Liver (tissue), 9 donors: ENCODE data around the gene CNRIP1. TPM values are rescaled to one million over a fixed set of nuclear protein-coding genes. Genes with fewer than 3 reads are reported as not detected.
"Not testable (repeated sequence)": the region's sequence is repeated elsewhere in the genome, so short reads cannot be mapped to it uniquely, and the experiment has no call there.

ENCODE experiments used
- DNase-seq: peaks from one replicate; pipeline ENCODE4 v3.0.0-alpha.2; 2017; ENCODE audit warnings: low spot score
- H3K27ac ChIP-seq, 2 donors: one replicate each; pipeline ENCODE4 v1.7.0; 2013; ENCODE audit warnings: inconsistent platforms in 2 of 2, low read length in 2 of 2, control low read depth in 1 of 2, low read depth in 1 of 2, mild to moderate bottlenecking in 1 of 2
- H3K27me3 ChIP-seq, 4 donors: one replicate each; pipeline versions ENCODE4 v1.6.1 to v1.7.0; 2013; ENCODE audit warnings: low read length in 3 of 4, inconsistent platforms in 1 of 4, mild to moderate bottlenecking in 1 of 4, moderate library complexity in 1 of 4; ENCODE audit not compliant: control insufficient read depth in 4 of 4, insufficient read depth in 4 of 4
- H3K36me3 ChIP-seq, 4 donors: one replicate each; pipeline versions ENCODE4 v1.6.1 to v1.7.0; 2013; ENCODE audit warnings: low read length in 3 of 4, mild to moderate bottlenecking in 3 of 4, low read depth in 1 of 4, moderate library complexity in 1 of 4; ENCODE audit not compliant: control insufficient read depth in 4 of 4, insufficient read depth in 3 of 4
- H3K4me1 ChIP-seq, 4 donors: one replicate each; pipeline versions ENCODE4 v1.6.1 to v1.7.0; 2013; ENCODE audit warnings: low read length in 3 of 4, mild to moderate bottlenecking in 3 of 4, moderate library complexity in 1 of 4; ENCODE audit not compliant: control insufficient read depth in 4 of 4, insufficient read depth in 4 of 4
- H3K4me3 ChIP-seq, 3 donors: one replicate each; pipeline versions ENCODE4 v1.6.1 to v1.7.0; 2013; ENCODE audit warnings: low read length in 3 of 3, control low read depth in 1 of 3, low read depth in 1 of 3, mild to moderate bottlenecking in 1 of 3
- H3K9ac ChIP-seq, 2 donors: one replicate each; pipeline ENCODE4 v1.7.0; 2013; ENCODE audit warnings: low read length in 2 of 2, mild to moderate bottlenecking in 2 of 2, moderate library complexity in 2 of 2, control low read depth in 1 of 2, low read depth in 1 of 2
- H3K9me3 ChIP-seq, 4 donors: one replicate each; pipeline versions ENCODE4 v1.6.1 to v1.7.0; 2013; ENCODE audit warnings: low read length in 3 of 4; ENCODE audit not compliant: control insufficient read depth in 4 of 4
- CTCF ChIP-seq: fragments of 150-350 bp; IDR thresholded peaks from 2 replicates; pipeline ENCODE4 v1.5.1; 2017; ENCODE audit warnings: improper control_type of control experiment, low read depth, low read length; ENCODE audit not compliant: missing input control
- EGR1 ChIP-seq, 2 donors: IDR thresholded peaks; 2 replicates each; pipeline ENCODE4 v1.6.1; 2016 to 2018; ENCODE audit warnings: antibody characterized with exemption in 2 of 2, low read depth in 2 of 2
- FOXA2 ChIP-seq: IDR thresholded peaks from 2 replicates; pipeline ENCODE4 v1.6.1; 2016; ENCODE audit warnings: antibody characterized with exemption
- HNF4A ChIP-seq, 2 donors: conservative IDR thresholded peaks; 2 replicates each; pipeline ENCODE4 v1.6.1; 2016; ENCODE audit warnings: antibody characterized with exemption in 2 of 2, mild to moderate bottlenecking in 2 of 2
- HNF4G ChIP-seq: IDR thresholded peaks from 2 replicates; pipeline ENCODE4 v1.6.1; 2016; ENCODE audit warnings: antibody characterized with exemption
- JUND ChIP-seq, 2 donors: IDR thresholded peaks; 2 replicates each; pipeline ENCODE4 v1.6.1; 2016; ENCODE audit warnings: antibody characterized with exemption in 2 of 2
- MAX ChIP-seq: IDR thresholded peaks from 2 replicates; pipeline ENCODE4 v1.6.1; 2016; ENCODE audit warnings: antibody characterized with exemption
- NR2F2 ChIP-seq: IDR thresholded peaks from 2 replicates; pipeline ENCODE4 v1.6.1; 2016; ENCODE audit warnings: antibody characterized with exemption
- RAD21 ChIP-seq, 2 donors: IDR thresholded peaks; 2 replicates each; pipeline ENCODE4 v1.6.1; 2016; ENCODE audit warnings: antibody characterized with exemption in 2 of 2, mild to moderate bottlenecking in 2 of 2
- RXRA ChIP-seq, 2 donors: IDR thresholded peaks; 2 replicates each; pipeline ENCODE4 v1.6.1; 2017 to 2018; ENCODE audit warnings: antibody characterized with exemption in 2 of 2, mild to moderate bottlenecking in 1 of 2
- TAF1 ChIP-seq: conservative IDR thresholded peaks from 2 replicates; pipeline ENCODE4 v1.6.1; 2016; ENCODE audit warnings: antibody characterized with exemption, mild to moderate bottlenecking
- YY1 ChIP-seq: IDR thresholded peaks from 2 replicates; pipeline ENCODE4 v1.6.1; 2016; ENCODE audit warnings: antibody characterized with exemption, mild to moderate bottlenecking
- ZBTB33 ChIP-seq: IDR thresholded peaks from 2 replicates; pipeline ENCODE4 v1.6.1; 2016; ENCODE audit warnings: antibody characterized with exemption
- WGBS: extraction: QIAGEN DNeasy Blood & Tissue Kit; methylation state at CpG from one replicate; pipeline ENCODE4 v1.1.7; 2013; 5-methylcytosine and 5-hydroxymethylcytosine counted together
- polyA plus RNA-seq, 2 donors: library from polyadenylated mRNA; stranded (reverse) in 1 of 2; unstranded in 1 of 2; fragments of 200-250 nt in 1 of 2; fragments of >200 nt in 1 of 2; fragmentation: Nextera tagmentation in 1 of 2; extraction: Ambion mirVana in 1 of 2; gene quantifications; one replicate each; pipeline versions ENCODE4 v1.2.1 to v1.2.3, GENCODE V29; 2013 to 2015
- total RNA-seq, 2 donors: library from RNA; depleted of rRNA; stranded (reverse); fragments of >200 nt; gene quantifications; one replicate each; pipeline ENCODE4 v1.2.3, GENCODE V29; 2014
- TF ChIP-seq, protein P1 (sequence below): IDR thresholded peaks from 2 replicates; pipeline ENCODE4 v1.6.1; 2016; ENCODE audit warnings: antibody characterized with exemption, mild to moderate bottlenecking
- donor health status: healthy.
- donor health status: healthy.
- donor health status: healthy.
- donor health status: healthy.
- donor health status: healthy.

Gene CNRIP1
- total and polyA plus RNA-seq, 4 donors, result 2.8 to 26.4 (median 3.1) TPM

DNA sequence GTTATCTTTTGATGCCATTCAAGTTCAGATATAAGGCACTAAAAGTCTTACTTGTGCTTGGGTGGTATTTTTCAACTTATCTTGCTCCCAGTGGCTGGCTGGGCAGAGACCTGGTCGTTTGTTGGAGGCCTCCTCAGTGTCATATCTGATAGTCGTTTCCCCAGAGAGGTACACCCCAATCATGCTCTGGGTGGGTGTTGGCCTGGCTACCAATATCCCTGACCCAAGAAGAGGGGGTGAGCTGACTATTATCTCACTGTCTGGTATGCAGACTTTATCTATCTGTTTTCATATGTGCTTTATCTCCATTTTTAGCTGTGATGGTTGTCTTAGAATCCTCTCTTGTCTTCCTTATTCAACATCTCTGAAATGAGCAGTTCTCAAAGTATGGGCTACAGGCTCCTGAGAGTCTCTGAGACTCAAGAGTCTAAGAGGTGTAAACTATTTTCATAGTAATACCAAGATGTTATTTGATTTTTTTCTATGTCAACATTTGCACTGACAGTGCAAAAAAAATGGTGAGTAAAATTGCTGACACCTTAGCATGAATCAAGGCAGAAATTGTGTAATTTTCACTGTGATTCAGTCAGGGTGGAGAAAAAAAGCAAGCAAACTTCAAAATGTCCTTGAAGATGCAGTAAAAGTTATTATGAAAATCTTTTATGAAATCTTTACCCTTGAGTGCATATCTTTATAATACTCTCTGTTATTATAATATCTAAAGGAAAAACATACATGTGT is 33.1 kb upstream of the CNRIP1 start:
- Histone ChIP-seq H3K27me3 (no peaks in the 10 kb centered on the region), H3K4me3 (no peak overlapping the region), H3K36me3 (no peaks in the 10 kb centered on the region), H3K4me1 (no peaks in the 10 kb centered on the region), H3K9me3 (no peaks in the 10 kb centered on the region), H3K27ac (no peak overlapping the region), H3K9ac (no peak overlapping the region)
- 35% methylated on average over 2 of the region's 2 CpGs for WGBS
- peak; percentile 60 for DNase-seq
- TF ChIP-seq NR2F2 (no peak), JUND (IDR thresholded peaks at IDR 0.05) (no peak), HNF4G (no peak), EGR1 (IDR thresholded peaks at IDR 0.05; ENCODE audit: low read depth in 2 of 2) (no peak), RAD21 (IDR thresholded peaks at IDR 0.05) (no peak), TAF1 (no peak), ZBTB33 (no peak), CTCF (no peak), HNF4A (conservative IDR thresholded peaks at IDR 0.05) (no peak), YY1 (no peak), MAX (no peak), RXRA (IDR thresholded peaks at IDR 0.05) (no peak), FOXA2 (no peak)
- TF ChIP-seq, protein P1, sequence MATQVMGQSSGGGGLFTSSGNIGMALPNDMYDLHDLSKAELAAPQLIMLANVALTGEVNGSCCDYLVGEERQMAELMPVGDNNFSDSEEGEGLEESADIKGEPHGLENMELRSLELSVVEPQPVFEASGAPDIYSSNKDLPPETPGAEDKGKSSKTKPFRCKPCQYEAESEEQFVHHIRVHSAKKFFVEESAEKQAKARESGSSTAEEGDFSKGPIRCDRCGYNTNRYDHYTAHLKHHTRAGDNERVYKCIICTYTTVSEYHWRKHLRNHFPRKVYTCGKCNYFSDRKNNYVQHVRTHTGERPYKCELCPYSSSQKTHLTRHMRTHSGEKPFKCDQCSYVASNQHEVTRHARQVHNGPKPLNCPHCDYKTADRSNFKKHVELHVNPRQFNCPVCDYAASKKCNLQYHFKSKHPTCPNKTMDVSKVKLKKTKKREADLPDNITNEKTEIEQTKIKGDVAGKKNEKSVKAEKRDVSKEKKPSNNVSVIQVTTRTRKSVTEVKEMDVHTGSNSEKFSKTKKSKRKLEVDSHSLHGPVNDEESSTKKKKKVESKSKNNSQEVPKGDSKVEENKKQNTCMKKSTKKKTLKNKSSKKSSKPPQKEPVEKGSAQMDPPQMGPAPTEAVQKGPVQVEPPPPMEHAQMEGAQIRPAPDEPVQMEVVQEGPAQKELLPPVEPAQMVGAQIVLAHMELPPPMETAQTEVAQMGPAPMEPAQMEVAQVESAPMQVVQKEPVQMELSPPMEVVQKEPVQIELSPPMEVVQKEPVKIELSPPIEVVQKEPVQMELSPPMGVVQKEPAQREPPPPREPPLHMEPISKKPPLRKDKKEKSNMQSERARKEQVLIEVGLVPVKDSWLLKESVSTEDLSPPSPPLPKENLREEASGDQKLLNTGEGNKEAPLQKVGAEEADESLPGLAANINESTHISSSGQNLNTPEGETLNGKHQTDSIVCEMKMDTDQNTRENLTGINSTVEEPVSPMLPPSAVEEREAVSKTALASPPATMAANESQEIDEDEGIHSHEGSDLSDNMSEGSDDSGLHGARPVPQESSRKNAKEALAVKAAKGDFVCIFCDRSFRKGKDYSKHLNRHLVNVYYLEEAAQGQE, result no peak

- no peaks in the 10 kb centered on the region for H3K4me1 ChIP-seq
- 90% methylated on average over 6 of the region's 6 CpGs for WGBS
- no peak overlapping the region for H3K4me3 ChIP-seq
- no peak overlapping the region for H3K9ac ChIP-seq
- DNase-seq, result no peak
- no peaks in the 10 kb centered on the region for H3K9me3 ChIP-seq
- H3K27ac ChIP-seq, result no peak overlapping the region
- TF ChIP-seq RXRA (IDR thresholded peaks at IDR 0.05) (no peak), FOXA2 (no peak), TAF1 (no peak), NR2F2 (no peak)
- TF ChIP-seq, protein P1, result no peak
- no peaks in the 10 kb centered on the region for H3K27me3 ChIP-seq
- no peaks in the 10 kb centered on the region for H3K36me3 ChIP-seq
Observed at GRCh38 chr2:68351997-68352396, 32.2 kb upstream of the CNRIP1 start.

- H3K9me3 ChIP-seq, H3K4me1 ChIP-seq, H3K27me3 ChIP-seq, H3K4me3 ChIP-seq, H3K9ac ChIP-seq, H3K36me3 ChIP-seq, H3K27ac ChIP-seq, DNase-seq: not testable (repeated sequence)
- WGBS, result 78% methylated on average over 4 of the region's 4 CpGs
Observed at GRCh38 chr2:68349091-68349490, 29.3 kb upstream of the CNRIP1 start.
